NCI-H2107 treated with DMSO at 0.1 percent for 48 hours (cell line): Measurements from ENCODE around the gene ZNF385B.
"Not testable (repeated sequence)": the region's sequence is repeated elsewhere in the genome, so short reads cannot be mapped to it uniquely, and the experiment has no call there.

ENCODE experiments used
- DNase-seq: peaks from one replicate; lab custom pipeline; 2025; ENCODE audit not compliant: unreplicated experiment; lab: John Stamatoyannopoulos, UW

ZNF385B gene

DNA sequence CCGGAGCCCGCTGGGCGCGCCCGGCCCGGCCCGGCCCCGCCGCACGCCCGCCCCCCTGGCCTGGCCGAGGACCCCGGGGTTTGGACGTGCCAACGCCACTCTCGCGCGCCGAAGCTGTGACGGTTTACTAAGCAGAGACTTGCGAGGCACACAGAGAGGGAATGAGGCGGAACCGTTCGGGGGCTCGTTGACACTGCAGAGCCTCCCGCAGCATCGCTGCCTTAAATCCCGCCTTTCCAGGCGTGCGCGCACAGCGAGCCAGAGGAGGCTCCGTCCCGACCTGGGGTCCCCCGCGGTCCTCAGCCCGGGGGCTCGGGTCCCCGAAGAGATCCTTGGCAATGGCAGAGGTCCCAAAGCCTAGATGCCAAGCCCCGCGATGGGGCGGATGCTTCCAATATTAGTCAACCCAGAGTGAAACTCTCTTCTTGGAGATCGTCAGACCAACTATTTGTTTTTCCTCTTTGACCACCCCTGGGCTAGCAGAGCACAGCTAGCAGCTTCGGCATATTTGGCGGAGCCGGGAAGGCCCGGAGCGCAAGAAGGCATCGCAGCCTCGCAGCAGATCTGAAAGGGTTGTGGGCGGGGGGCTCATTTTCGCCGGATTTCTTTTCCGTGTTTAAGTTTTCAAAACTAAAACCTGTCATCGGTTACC is at the start of gene ZNF385B:
Gene ZNF385B, minus strand, starts transcription at position 197 of the 652 bp plus-strand sequence.
- no peak for DNase-seq

DNA sequence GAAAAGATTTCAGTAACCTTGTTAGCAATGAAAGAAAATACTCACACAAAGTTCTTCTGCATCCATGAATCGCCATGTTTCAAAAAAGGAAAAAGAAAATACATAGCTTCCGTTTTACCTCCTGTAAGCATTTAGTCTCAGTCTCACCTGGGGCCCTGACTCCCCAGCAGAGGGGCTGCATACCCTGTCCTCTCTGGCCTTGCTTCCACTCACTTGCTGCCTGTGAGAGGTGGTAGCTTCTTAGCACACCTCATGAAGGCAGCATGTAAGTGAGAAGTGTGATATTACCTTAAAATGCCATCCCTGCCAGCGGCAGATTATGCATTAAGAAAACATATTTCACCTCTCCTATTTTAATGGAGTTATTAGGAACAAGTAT is 49.3 kb upstream of the ZNF385B start:
- no peak for DNase-seq

DNA sequence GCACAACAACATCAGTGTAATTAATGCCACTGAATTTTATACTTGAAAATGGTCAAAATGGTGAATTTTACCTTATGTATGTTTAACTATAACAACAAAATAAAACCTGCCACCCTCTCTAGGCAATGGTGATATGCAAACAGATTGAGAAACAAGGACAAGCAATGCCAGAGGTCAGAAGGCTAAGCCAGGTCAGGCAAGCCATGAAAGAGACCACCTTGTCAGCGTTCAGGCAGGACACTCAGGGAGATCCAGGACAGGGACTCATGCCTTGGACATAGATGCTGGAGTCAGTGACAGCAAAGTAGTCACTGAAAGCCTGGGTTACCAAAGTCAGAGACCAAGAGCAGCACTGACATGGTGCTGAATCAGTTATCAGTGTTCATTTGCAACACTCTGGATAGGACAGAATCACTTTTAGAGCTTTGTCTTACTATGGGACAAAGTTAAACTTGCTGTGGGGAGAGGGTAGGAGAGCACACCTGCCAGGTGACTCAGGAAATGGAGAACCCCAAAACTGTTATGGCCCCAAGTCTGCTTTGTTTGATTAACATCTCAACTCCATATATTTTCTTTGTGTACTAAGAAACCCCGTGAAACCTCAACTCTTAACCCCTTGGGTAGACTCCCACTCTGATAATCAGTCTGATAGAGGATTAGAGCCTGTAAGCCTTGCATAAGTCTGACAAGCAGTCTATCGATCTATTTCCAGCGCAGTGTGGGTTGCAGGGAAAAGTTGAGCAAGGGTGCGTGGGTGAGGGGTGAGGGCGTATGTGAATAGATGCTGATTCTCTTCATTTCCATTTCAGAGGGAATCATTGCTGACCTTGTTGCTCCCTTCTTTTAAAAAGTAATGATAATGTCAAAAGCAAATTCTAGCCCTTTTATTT is 48.7 kb upstream of the ZNF385B start:
- no peak for DNase-seq

DNA sequence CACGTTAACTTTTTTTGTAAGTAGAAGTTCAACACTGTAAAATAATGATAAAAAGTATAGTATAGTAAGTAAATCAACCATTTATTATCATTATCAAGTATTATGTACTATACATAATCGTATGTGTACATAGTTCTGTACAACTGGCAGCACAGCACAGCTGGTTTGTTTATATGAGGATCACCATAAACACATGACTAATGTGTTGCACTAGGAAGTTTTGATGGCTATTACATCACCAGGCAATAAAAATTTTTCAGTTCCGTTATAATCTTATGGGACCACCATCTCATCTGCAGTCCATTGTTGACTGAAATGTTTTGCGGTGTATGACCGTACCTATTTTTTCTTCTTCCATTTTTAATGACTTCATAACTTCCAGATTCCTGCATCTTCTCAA is 39.2 kb upstream of the ZNF385B start:
- no peak for DNase-seq

DNA sequence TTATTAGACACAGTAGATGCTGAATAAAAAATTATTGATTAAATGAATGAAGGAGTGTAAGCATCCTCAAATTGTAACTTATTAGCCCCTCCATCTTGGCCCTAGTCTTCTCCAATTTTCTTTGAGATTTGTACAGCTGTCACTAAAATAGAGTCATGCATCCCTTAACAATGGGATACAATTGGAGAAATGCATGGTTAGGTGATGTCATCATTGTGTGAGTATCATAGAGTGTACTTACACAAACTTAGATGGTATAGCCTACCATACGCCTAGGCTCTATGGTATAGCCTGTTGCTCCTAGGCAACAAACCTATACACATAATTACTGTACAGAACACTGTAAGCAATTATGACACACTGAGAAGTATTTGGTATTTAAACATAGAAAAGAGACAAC is 38.3 kb upstream of the ZNF385B start:
- no peak for DNase-seq

DNA sequence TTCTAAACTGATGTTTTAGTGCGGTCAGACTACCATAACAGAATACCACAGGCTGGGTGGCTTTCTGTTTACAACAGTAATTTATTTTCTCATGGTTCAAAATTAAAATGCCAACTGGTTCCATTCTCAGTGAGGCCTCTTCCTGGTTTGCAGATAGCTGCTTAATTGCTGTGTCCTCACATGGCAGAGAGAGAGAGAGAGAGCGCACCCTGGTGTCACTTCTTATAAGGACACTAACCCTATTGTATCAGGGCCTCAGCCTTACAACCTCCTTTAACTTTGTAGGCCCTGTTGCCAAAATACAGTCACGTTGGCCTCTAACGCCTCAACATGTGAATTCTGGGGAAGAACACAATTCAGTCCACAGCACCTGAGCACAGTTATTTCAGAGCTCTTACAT is 37.5 kb upstream of the ZNF385B start:
- DNase-seq = no peak

DNA sequence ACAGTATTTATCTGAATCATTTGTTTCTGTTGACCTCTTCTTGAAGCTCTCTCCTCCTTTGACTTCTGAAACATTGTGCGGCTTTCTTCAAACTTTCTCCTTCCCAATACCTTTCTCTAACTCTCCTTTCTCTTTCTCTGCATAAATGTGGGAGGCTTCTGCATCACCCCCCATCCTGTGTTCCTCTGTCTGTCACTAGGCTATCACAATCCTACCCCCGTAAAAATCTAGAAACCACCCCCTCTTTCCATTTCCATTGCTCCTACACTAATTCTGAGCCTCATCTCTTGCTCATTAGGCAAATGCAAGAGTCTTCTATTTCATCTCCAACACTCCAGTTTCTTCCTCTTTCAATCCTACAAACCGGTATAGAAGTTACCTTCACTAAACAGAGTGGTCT is 32.2 kb upstream of the ZNF385B start:
- DNase-seq = no peak

DNA sequence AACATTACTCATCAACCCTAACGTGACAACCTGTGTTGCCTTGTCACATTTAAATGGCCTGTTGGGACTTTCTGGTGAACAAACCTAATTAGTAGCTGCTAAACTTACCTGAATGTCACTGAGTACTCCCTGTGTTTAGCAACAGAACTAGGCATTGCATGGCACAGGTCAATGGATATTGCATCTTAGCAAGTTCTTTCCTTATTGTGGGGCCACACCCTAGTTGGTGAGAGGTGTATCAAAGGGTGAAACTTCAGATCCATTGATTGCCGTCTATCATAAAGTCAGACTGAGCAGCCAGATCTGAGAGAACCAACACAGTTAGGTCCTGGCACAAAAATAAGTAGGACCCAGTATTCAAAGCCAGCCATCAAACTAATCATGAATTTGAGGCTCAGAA is 29.8 kb upstream of the ZNF385B start:
- DNase-seq = no peak

DNA sequence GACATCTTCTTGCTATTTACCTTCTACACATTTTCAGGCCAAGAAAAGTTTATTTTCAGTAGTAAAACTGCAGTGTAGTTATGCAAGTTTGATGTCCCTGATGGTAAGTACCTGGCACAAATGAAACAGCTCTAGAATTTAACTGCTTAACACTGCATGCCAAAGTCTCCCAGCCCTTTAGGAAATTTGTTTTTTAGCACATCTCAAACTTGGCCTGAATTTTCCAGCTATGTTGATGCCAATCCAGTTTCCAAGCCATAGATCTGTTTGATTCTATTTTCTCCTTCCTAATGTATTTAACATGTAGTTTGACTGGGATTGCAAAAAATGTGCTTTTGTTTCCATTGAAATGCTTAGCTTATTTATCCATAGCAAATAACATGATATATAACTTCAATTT is 29.3 kb upstream of the ZNF385B start:
- no peak for DNase-seq

DNA sequence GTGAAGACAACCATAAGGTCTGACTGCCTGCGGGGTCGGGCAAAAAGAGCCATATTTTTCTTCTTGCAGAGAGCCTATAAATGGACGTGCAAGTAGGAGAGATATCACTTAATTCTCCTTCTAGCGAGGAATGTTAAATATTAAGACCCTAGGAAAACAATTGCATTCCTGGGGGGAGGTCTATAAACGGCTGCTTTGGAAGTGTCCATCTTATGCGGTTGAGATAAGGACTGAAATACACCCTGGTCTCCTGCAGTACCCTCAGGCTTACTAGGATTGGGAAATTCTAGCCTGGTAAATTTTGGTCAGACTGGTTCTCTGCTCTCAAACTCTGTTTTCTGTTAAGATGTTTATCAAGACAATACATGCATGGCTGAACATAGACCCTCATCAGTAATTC is 27.2 kb upstream of the ZNF385B start:
- DNase-seq = not testable (repeated sequence)

DNA sequence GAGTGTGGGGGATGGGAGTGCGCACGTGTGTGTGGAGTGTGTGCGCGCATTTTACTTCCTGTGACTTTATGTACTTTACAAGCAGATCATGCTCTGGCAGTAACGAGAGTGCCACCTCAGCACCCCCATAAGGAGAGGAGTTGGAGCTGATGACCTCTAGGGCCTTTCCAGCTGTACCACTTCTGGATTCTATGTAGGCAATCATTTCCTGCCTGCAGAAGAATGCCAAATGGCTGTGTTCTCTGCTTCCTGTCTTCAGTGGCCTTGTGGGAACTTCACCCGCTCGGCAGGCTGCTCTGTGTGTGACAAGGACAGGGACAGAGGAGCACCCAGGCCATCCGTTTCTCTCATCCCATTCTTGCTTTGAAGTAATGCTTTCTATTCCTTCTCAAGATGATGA is 22.8 kb upstream of the ZNF385B start:
- no peak for DNase-seq

DNA sequence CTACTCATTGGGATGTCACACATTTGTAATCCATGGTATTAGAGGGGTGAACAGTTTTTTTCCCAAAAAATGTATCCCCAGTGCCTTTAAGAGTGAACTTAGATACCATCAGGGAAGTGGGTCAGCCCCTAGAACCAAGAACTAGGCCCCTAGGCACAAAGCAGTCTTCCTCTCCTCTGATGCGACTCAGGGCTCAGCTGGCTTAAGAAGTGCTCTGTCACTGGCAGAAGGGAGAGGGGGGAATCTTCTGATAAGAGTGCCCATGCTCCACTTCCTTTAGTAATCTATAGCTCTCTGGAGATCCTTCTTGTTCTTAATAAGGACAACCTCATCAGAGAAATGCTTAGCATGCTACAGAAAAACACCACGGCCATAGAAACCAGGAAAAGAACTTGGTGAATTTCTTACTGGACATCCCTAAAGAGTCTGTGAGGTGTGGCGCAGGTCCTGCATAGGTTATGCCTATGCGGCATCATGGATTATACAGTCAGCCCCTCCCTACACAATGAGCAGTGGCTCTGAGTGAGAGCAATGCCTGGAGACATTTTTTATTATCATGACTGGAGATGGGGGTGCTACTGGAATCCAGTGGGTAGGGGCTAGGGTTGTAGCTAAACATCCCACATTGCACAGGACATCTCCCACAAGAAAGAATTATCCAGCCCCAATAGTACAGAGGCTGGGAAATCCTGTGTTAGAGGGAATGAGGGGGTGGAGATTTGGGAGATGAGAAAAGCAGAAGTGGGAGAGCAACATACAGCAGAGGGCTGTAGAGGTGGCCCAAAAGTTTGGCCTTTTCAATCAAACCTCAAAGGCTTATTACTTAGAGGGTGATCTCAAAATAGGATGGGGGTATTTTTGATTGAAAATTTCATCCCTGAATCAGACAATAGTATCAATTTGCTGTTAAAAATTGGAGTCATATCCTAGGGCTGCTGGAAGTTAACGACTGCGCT is 21.7 kb upstream of the ZNF385B start:
- no peak for DNase-seq

DNA sequence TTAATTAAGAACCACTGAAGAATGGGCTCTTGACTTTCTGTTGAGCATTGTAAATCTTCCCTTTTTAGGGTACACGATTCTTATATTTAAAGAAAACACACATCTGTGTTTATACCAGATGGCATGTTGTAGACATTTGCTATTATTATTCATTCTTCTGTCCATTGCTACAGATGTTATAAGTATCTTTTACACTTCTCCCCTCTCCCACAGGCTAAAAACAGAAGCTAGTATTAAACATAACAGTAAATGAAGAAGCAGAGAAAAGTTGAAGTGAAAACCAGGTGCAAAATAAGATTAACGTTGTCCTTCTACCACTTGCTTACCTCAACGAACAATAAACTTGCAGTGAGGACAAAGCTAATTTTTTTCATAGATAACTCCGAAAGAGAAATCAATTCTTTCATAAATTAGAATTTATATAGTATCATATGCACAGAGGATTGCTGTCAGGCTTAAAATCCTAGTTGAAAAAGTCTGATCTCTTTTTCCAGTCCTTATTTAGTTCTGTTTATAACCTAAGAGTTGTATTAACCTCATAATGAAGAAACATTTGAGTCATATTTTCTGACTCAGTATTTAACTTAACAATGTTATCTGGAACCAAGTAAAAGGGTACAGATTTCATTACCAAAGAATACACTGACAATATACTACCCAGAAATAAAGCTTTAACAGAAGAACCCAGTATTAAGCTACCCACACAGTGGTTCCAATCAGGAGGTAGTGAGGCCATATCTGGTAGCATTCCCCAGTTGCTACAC is 16.4 kb upstream of the ZNF385B start:
- DNase-seq = no peak

DNA sequence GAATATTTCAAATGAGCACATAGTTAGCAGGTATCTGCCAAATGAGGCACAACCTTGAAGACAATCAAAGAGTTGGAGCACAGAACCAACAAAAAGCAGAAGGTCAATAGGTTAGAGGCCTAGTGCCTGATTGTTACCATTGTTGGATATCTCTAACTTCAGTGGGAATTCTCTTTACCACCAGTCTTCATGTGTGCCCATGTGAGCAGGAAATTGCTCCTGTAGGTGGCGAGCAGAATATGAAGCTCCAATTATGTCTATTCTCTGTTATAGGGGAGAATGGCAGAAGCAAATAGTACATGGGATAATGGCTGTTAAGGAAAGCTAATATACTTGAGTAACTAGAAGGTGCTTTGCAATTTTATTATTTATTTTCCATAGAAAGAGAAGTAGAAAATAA is 14.9 kb upstream of the ZNF385B start:
- DNase-seq = no peak

DNA sequence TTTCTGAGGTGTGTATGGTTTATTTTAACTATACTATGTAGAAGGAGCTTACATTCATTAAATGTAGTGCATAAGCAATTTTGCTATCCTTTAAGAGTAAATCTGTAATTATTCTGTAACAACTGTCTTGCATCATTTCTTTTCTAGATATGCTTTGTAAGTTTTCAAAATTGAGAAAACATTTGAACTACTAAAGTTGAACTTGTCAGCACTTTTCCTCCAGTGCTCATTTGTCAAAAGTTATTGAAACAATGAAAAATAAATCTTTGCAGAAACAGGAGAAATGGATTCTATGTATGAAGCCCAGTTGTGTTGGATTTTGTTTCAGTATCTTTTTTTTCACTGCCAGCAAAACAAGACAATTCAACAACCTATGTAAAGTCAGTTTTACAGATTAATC is 14.5 kb upstream of the ZNF385B start:
- no peak for DNase-seq

DNA sequence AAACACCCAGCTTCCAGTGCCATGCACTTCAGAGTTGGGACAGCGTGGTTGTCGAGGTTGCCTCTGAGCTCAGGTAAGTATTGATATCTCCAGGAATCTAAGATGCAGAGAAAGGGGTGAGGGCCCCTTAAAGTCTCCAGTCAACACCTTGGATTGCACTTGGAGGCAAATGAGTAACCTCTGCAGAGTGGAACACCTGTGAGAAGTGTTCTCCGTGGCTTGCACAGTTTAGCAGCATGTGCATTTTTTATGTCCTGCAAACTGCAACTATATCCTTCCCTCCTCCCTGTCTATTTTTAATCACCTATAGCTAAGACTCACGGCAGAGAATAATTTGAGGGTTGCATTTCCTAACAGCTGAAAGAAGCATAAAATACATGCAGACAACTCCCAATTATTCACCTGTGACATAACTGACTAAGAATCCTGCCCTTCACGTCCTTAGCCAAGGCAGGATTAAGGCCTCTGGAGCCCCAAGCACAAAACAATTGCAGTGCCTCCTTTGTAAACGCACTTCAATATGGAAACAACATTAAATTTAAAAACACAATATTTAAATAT is 1.6 kb upstream of the ZNF385B start:
- no peak for DNase-seq

DNA sequence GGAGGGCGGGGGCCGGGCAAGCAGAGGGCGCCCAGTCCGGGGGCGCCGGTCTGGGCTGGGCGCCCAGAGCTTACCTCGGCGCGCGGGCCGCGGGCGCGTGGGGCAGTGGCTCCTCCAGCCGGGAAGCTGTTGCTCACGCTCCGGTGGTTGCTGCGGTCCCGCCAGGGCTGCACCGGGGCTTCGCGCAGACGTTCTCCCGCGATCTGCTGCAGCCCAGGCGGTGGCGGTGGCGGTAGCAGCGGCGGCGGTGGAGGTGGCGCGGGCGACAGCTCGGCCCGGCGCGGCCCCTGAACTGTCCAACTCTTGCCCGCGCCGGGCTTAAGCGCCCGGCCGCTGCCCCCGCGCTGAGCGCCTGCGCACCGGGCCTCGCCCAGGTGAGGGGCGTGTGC is 391 bp downstream of the ZNF385B start:
- no peak for DNase-seq

DNA sequence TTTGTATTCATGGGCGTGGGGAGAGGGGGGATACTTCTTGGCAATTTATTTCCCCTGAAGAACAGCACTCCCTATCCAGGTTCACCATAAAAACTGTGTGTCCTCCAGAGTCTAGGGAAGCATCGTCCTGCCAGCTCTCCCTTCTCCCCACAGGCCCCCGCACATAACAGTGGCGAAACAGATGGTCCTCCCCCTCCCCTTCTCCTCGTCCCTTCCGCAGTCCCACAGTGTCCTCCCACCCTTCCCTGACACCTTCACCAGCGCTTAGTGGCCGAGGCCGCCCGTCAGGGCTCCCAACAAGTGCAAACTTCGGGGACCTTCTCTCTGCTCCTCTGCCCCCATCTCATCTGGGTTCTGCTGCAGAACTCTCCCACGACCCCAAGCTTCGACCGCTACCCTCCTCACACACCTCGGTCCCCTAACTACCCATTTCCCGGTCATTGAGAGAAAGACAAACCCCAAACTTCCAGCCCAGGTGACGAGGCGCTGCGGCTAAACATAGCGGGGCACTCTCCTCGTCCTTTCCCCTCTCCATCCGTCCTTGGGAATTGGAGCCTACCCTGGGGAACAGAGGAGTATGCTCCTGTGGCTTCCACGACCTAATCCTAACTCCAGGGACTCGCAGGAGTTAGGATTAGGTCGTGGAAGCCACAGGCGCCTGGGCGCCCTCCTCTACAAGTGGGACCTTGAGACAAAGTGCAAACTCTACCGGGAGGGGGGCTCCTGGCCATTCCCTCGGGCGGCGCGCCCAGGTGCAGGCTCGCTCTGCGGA is 971 bp downstream of the ZNF385B start:
- no peak for DNase-seq

DNA sequence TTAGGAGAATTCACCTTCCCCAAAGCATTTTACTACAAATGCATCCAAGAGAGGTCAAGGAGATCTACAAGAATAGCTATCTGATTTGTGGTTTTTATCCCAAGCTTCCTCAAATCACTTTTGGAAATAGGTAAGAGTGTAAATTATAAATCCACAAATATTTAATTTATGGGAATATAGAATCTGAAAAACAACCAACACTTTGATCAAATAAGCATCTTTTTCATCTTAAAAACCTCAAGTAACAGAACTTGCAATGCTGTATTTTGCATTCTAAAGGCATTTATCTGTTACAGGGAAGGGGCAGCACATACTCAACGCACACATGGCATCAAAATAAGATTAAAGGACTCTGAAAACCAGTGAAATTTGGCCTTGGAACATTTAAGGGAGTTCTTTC is 1.9 kb downstream of the ZNF385B start:
- no peak for DNase-seq

DNA sequence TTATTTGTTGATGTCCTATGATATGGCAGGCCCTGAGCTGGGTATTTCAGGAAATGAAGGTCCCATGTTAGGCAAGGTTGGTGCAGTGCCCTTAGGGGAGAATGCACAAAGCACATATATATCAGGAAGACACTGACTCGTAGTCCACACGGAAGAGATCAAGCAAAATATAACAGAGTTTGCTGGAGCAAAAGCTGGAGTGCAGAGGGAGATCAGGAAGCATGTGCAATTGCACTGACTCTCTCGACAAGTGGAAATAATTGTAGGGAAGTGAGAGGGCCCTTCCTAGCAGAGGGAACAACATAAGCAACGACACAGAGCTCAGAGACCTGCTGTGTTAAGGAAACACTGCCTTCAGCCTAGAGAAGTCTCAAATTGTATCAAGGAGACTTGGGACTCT is 4.2 kb downstream of the ZNF385B start:
- DNase-seq = no peak
